Measurements from ENCODE around the gene PDE1A. TPM values are rescaled to one million over a fixed set of nuclear protein-coding genes. Genes with fewer than 3 reads are reported as not detected.

Gene PDE1A
- polyA plus RNA-seq, 1 of the 3 experiments (the other 2 are of a cell fraction): 0.08 TPM

DNA sequence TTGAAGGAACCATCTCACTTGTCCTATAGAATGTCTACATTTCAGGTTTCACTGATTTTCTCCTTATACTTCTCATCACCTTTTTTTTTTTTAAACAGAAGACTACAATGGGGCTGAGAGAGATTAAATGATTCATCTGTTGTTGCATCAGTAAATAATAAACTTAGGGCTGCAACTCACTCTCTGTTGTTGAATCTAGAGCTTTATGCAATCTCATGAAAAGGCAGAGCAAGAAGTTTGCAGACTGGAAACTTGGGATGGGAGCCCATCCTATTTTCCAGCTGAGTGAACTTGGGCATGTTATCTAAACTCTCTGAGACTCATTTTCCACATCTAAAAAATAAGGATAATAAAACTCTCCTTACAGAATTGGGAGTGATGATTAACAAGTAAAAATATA, 58.4 kb downstream of the PDE1A start:
- H3K9me2 ChIP-seq: no peaks in the 10 kb centered on the region
- no peaks in the 10 kb centered on the region for H3K9me3 ChIP-seq
- TF ChIP-seq CTCF (IDR thresholded peaks at IDR 0.05) (no peak), RXRA (IDR thresholded peaks at IDR 0.05; ENCODE audit: borderline replicate concordance, low read depth) (no peak), FOSL2 (IDR thresholded peaks at IDR 0.05; ENCODE audit: borderline replicate concordance, low read depth) (no peak), POLR2AphosphoS5 (IDR thresholded peaks at IDR 0.05; ENCODE audit: low read depth, low read length) (no peak), GATA2 (CRISPR knock-in tag; IDR thresholded peaks at IDR 0.05) (no peak), ELF1 (IDR thresholded peaks at IDR 0.05) (no peak), FOXM1 (IDR thresholded peaks at IDR 0.05; ENCODE audit: low read depth) (no peak), GABPA (IDR thresholded peaks at IDR 0.05; ENCODE audit: low read depth) (no peak), MEF2A (IDR thresholded peaks at IDR 0.05; ENCODE audit: borderline replicate concordance, low read depth) (no peak), TEAD4 (IDR thresholded peaks at IDR 0.05; ENCODE audit: borderline replicate concordance, insufficient read depth) (no peak), NFIC (IDR thresholded peaks at IDR 0.05; ENCODE audit: borderline replicate concordance) (no peak), TAF1 (IDR thresholded peaks at IDR 0.05; ENCODE audit: borderline replicate concordance, low read depth, low read length) (no peak), EP300 (IDR thresholded peaks at IDR 0.05; ENCODE audit: borderline replicate concordance in 1 of 2, low read depth in 1 of 2, low read length in 1 of 2) (no peak)
- TF ChIP-seq, protein P1, sequence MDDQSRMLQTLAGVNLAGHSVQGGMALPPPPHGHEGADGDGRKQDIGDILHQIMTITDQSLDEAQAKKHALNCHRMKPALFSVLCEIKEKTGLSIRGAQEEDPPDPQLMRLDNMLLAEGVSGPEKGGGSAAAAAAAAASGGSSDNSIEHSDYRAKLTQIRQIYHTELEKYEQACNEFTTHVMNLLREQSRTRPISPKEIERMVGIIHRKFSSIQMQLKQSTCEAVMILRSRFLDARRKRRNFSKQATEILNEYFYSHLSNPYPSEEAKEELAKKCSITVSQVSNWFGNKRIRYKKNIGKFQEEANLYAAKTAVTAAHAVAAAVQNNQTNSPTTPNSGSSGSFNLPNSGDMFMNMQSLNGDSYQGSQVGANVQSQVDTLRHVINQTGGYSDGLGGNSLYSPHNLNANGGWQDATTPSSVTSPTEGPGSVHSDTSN (IDR thresholded peaks at IDR 0.05): no peak
- H3K27ac ChIP-seq (ENCODE audit: low read depth in 2 of 2, low read length in 1 of 2): no peak overlapping the region
- no peak overlapping the region for H2AFZ ChIP-seq (ENCODE audit: low read depth)
- H3K9ac ChIP-seq: no peak overlapping the region
- H3K27me3 ChIP-seq (ENCODE audit: insufficient read depth): no peaks in the 10 kb centered on the region
- ChIA-PET CTCF (no interaction called here), POLR2A (no interaction called here)
- no peak overlapping the region for H3K4me3 ChIP-seq (ENCODE audit: low read depth in 2 of 2, low read length in 1 of 2)
- H3K79me2 ChIP-seq (ENCODE audit: insufficient read depth): no peaks in the 10 kb centered on the region
- peaks cover 2 to 12% of the 10 kb centered on the region in 2 experiments for H3K4me1 ChIP-seq (ENCODE audit: control insufficient read depth in 1 of 2, insufficient read depth in 2 of 2, low read depth in 1 of 2, low read length in 1 of 2)
- DNase-seq: no peak
- H3K36me3 ChIP-seq (replicated peaks in 1 of 2; ENCODE audit: control insufficient read depth in 1 of 2, insufficient read depth in 2 of 2, low read length in 1 of 2): no peaks in the 10 kb centered on the region
- peaks cover 17% of the 10 kb centered on the region for H3F3A ChIP-seq (replicated peaks; ENCODE audit: insufficient read depth)
- no peaks in the 10 kb centered on the region for H4K20me1 ChIP-seq (ENCODE audit: insufficient read depth)
- H3K4me2 ChIP-seq: no peak overlapping the region

- H3K9ac ChIP-seq: no peak overlapping the region
- WGBS (ENCODE audit: low lambda C conversion rate): 92% methylated on average over 2 of the region's 2 CpGs
- no peak overlapping the region for H2AFZ ChIP-seq (ENCODE audit: low read depth)
- no peak overlapping the region for H3K4me3 ChIP-seq (ENCODE audit: low read depth in 2 of 2, low read length in 1 of 2)
- H4K20me1 ChIP-seq (ENCODE audit: insufficient read depth): no peaks in the 10 kb centered on the region
- H3K36me3 ChIP-seq (replicated peaks in 1 of 2; ENCODE audit: control insufficient read depth in 1 of 2, insufficient read depth in 2 of 2, low read length in 1 of 2): no peaks in the 10 kb centered on the region
- POLR2A ChIA-PET: no interaction called here
- H3K27me3 ChIP-seq (ENCODE audit: insufficient read depth): no peaks in the 10 kb centered on the region
- no peaks in the 10 kb centered on the region for H3K9me2 ChIP-seq
- H3K4me2 ChIP-seq: no peak overlapping the region
- H3K9me3 ChIP-seq: no peaks in the 10 kb centered on the region
- no peak for DNase-seq
- H3F3A ChIP-seq (replicated peaks; ENCODE audit: insufficient read depth): peaks cover 8% of the 10 kb centered on the region
- no peaks in the 10 kb centered on the region for H3K79me2 ChIP-seq (ENCODE audit: insufficient read depth)
- peaks cover 0 to 6% of the 10 kb centered on the region in 2 experiments; a peak in 3 of 4 replicates for H3K4me1 ChIP-seq (ENCODE audit: control insufficient read depth in 1 of 2, insufficient read depth in 2 of 2, low read depth in 1 of 2, low read length in 1 of 2)
- H3K27ac ChIP-seq (ENCODE audit: low read depth in 2 of 2, low read length in 1 of 2): no peak overlapping the region
- CTCF ChIA-PET: no interaction called here
- TF ChIP-seq MAX (IDR thresholded peaks at IDR 0.05; ENCODE audit: low read depth): no peak
- TF ChIP-seq USF1 (IDR thresholded peaks at IDR 0.05; ENCODE audit: borderline replicate concordance, low read depth): no peak
- no peak for TF ChIP-seq FOXJ3 (CRISPR knock-in tag; IDR thresholded peaks at IDR 0.05)
- TF ChIP-seq CTCF (IDR thresholded peaks at IDR 0.05): no peak
- no peak for TF ChIP-seq TCF12 (IDR thresholded peaks at IDR 0.05)
- TF ChIP-seq MXI1 (IDR thresholded peaks at IDR 0.05; ENCODE audit: low read depth, low read length): no peak
- TF ChIP-seq TEAD4 (IDR thresholded peaks at IDR 0.05; ENCODE audit: borderline replicate concordance, insufficient read depth): no peak
- no peak for TF ChIP-seq EP300 (IDR thresholded peaks at IDR 0.05; ENCODE audit: borderline replicate concordance in 1 of 2, low read depth in 1 of 2, low read length in 1 of 2)
- no peak for TF ChIP-seq FOSL2 (IDR thresholded peaks at IDR 0.05; ENCODE audit: borderline replicate concordance, low read depth)
- no peak for TF ChIP-seq RCOR1 (IDR thresholded peaks at IDR 0.05; ENCODE audit: low read length)
Measured at GRCh38 chr2:182367401-182367800, 59.4 kb downstream of the PDE1A start.

All from SK-N-SH (cell line).